GM10266 (cell line): ENCODE data around the gene KIRREL3.

Experiments used
- DNase-seq: peaks from one replicate; pipeline ENCODE4 v3.0.0; 2012; ENCODE audit errors: extremely low spot score
- CTCF ChIP-seq: IDR thresholded peaks from 2 replicates; pipeline ENCODE4 v1.5.1; 2012; ENCODE audit warnings: mild to moderate bottlenecking, low read depth; ENCODE audit not compliant: control insufficient read depth, insufficient read depth; ENCODE audit errors: missing control alignments

KIRREL3 gene

GRCh38 chr11:126943316-126943715, 57.3 kb downstream of the KIRREL3 start:
- TF ChIP-seq CTCF = no peak

GRCh38 chr11:126942146-126942545, 58.4 kb downstream of the KIRREL3 start:
- DNase-seq = no peak
- TF ChIP-seq CTCF = no peak

More at GRCh38 chr11:126943316-126943715, 57.3 kb downstream of the KIRREL3 start:
- no peak for DNase-seq

GRCh38 chr11:126939552-126939951, 61.0 kb downstream of the KIRREL3 start:
- TF ChIP-seq CTCF = no peak

GRCh38 chr11:126938718-126939117, 61.9 kb downstream of the KIRREL3 start:
- TF ChIP-seq CTCF = no peak
- DNase-seq = no peak

More at GRCh38 chr11:126939552-126939951, 61.0 kb downstream of the KIRREL3 start:
- no peak for DNase-seq

- no peak for DNase-seq
- TF ChIP-seq CTCF = no peak
These were observed 70.3 kb downstream of the KIRREL3 start for GRCh38 chr11:126930091-126930841.

- no peak for TF ChIP-seq CTCF
- no peak for DNase-seq
These were observed 71.2 kb downstream of the KIRREL3 start for GRCh38 chr11:126929179-126930061.

- DNase-seq = no peak
- TF ChIP-seq CTCF = no peak
These were observed 72.9 kb downstream of the KIRREL3 start for GRCh38 chr11:126927623-126928022.
